Large intestine (tissue), 3 donors: ENCODE data around the gene STK36. TPM values are rescaled to one million over a fixed set of nuclear protein-coding genes. Genes with fewer than 3 reads are reported as not detected.

Experiments used
- DNase-seq, 2 donors: peaks; one replicate each; pipeline versions ENCODE4 v3.0.0 to v3.0.0-alpha.2; 2013
- H3K27ac ChIP-seq: one replicate; pipeline ENCODE4 v1.5.1; 2013; ENCODE audit warnings: low read length
- H3K27me3 ChIP-seq: 2 replicates; pipeline ENCODE4 v1.6.1; 2013; ENCODE audit warnings: low read length; ENCODE audit not compliant: control insufficient read depth, insufficient read depth
- H3K36me3 ChIP-seq: 2 replicates; pipeline ENCODE4 v1.6.1; 2013; ENCODE audit warnings: low read length; ENCODE audit not compliant: control insufficient read depth, insufficient read depth
- H3K4me1 ChIP-seq: one replicate; pipeline ENCODE4 v1.6.1; 2013; ENCODE audit warnings: low read length; ENCODE audit not compliant: control insufficient read depth, insufficient read depth
- H3K4me3 ChIP-seq: one replicate; pipeline ENCODE4 v1.5.1; 2013; ENCODE audit warnings: low read length
- H3K9me3 ChIP-seq: one replicate; pipeline ENCODE4 v1.6.1; 2013; ENCODE audit warnings: mild to moderate bottlenecking, low read depth, low read length, moderate library complexity; ENCODE audit not compliant: control insufficient read depth
- WGBS: methylation state at CpG from one replicate; pipeline ENCODE4 v1.1.5; 2013; ENCODE audit warnings: low lambda C conversion rate; ENCODE audit not compliant: insufficient coverage; 5-methylcytosine and 5-hydroxymethylcytosine counted together
- polyA plus RNA-seq: library from polyadenylated mRNA; unstranded; fragments of 120-200 nt; gene quantifications from one replicate; pipeline ENCODE4 v1.2.1, GENCODE V29; 2013

The STK36 gene
- polyA plus RNA-seq, 1 donor: 44.6 TPM

DNA sequence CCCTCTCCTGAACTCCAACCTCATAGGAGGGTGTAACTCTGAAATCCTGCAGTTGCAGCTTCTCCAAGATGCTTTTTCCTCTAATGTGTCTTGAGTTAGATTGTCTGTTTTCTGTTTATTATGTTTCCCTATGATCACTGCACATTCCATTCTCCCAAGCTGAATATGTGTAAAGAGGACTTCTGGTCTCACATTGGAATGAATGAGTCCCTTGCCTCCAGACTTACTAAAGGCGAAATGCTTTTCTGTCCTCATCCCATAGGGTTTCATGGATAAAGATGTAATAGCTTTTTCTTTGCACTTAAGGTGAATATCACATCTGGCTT is 74.5 kb downstream of the STK36 start:
- Histone ChIP-seq H3K4me3 (no peak overlapping the region), H3K36me3 (peaks cover 59% of the 10 kb centered on the region), H3K27ac (no peak overlapping the region), H3K4me1 (peaks cover 3% of the 10 kb centered on the region), H3K27me3 (no peaks in the 10 kb centered on the region), H3K9me3 (no peaks in the 10 kb centered on the region)
- WGBS: no CpG with 5 or more reads among the region's 1 CpG
- DNase-seq: no peak

GRCh38 chr2:218746960-218747359 is 75.1 kb downstream of the STK36 start:
- H3K27me3 ChIP-seq: no peaks in the 10 kb centered on the region
- H3K4me3 ChIP-seq: no peak overlapping the region
- H3K4me1 ChIP-seq: peaks cover 3% of the 10 kb centered on the region
- DNase-seq: no peak
- 100% methylated on average over 1 of the region's 10 CpGs for WGBS
- no peak overlapping the region for H3K27ac ChIP-seq
- no peaks in the 10 kb centered on the region for H3K9me3 ChIP-seq
- H3K36me3 ChIP-seq: peaks cover 60% of the 10 kb centered on the region

GRCh38 chr2:218748741-218749441 is 77.0 kb downstream of the STK36 start:
- peak; percentile 67 to 78 for DNase-seq
- peak overlapping the region; percentile 24 for H3K27ac ChIP-seq
- H3K9me3 ChIP-seq: no peaks in the 10 kb centered on the region
- no peak overlapping the region for H3K4me3 ChIP-seq
- H3K27me3 ChIP-seq: no peaks in the 10 kb centered on the region
- WGBS: 94% methylated on average over 2 of the region's 8 CpGs
- peaks cover 77% of the 10 kb centered on the region for H3K36me3 ChIP-seq
- peaks cover 3% of the 10 kb centered on the region for H3K4me1 ChIP-seq

Other genes with a start within 250 kb of the STK36 start
- 9.0 TPM for gene USP37, start 103.7 kb upstream of the STK36 start, polyA plus RNA-seq
- 37.8 TPM for gene CNOT9, start 103.2 kb upstream of the STK36 start, polyA plus RNA-seq
- gene PLCD4, start 64.2 kb upstream of the STK36 start, polyA plus RNA-seq: 4.0 TPM
- 14.8 TPM for gene ZNF142, start 12.5 kb upstream of the STK36 start, polyA plus RNA-seq
- gene BCS1L, start 12.4 kb upstream of the STK36 start, polyA plus RNA-seq: 39.5 TPM
- gene RNF25, start 84 bp upstream of the STK36 start, polyA plus RNA-seq: 22.1 TPM
- 31.7 TPM for gene TTLL4, start 38.7 kb downstream of the STK36 start, polyA plus RNA-seq
- 109 TPM for gene CYP27A1, start 110.1 kb downstream of the STK36 start, polyA plus RNA-seq
- gene PRKAG3, start 159.7 kb downstream of the STK36 start, polyA plus RNA-seq: 0.07 TPM
- 0.24 TPM for gene WNT6, start 187.7 kb downstream of the STK36 start, polyA plus RNA-seq
- 1.5 TPM for gene WNT10A, start 208.8 kb downstream of the STK36 start, polyA plus RNA-seq